Panc1 (cell line): Measurements from ENCODE around the gene HINT1. TPM values are rescaled to one million over a fixed set of nuclear protein-coding genes. Genes with fewer than 3 reads are reported as not detected.

Source experiments
- ATAC-seq: fragments of 200-7000 bp; cut with Tn5 transposase; 2 replicates; pipeline ENCODE4 v1.9.1; 2020; ENCODE audit warnings: mild to moderate bottlenecking, moderate library complexity
- BruUV-seq: library from RNA; stranded (reverse); fragments of 400-500 nt; replicated peaks from 2 replicates; lab custom pipeline; 2021; lab: Mats Ljungman, UMichigan
- CTCF ChIA-PET: fragments of 300-600 bp; sonication (Branson Sonifier 250); formaldehyde crosslinking; loops from one replicate; lab custom pipeline; 2022; ENCODE audit warnings: antibody characterized with exemption; lab: Charles Lee
- POLR2A ChIA-PET: fragments of 300-600 bp; sonication (Branson Sonifier 250); formaldehyde crosslinking; loops from one replicate; lab custom pipeline; 2022; ENCODE audit warnings: antibody characterized with exemption; lab: Charles Lee
- DNase-seq: peaks from one replicate; pipeline ENCODE4 v3.0.0-alpha.2; 2010; ENCODE audit warnings: low read depth, low spot score
- H3K27ac ChIP-seq: 2 replicates; pipeline ENCODE4 v1.5.1; 2011; ENCODE audit warnings: mild to moderate bottlenecking, low read length, inconsistent platforms
- H3K27me3 ChIP-seq: fragments of 200-500 bp; sonication (Bioruptor generic); 2 replicates; pipeline ENCODE4 v1.6.0; 2014; ENCODE audit warnings: low read length, inconsistent platforms; ENCODE audit not compliant: control insufficient read depth, insufficient read depth
- H3K36me3 ChIP-seq: fragments of 200-500 bp; sonication (Bioruptor generic); 2 replicates; pipeline ENCODE4 v1.5.1; 2014; ENCODE audit warnings: inconsistent platforms, mild to moderate bottlenecking, low read length, moderate library complexity; ENCODE audit not compliant: control insufficient read depth, insufficient read depth
- H3K4me1 ChIP-seq: 2 replicates; pipeline ENCODE4 v1.5.1; 2011; ENCODE audit warnings: inconsistent platforms, mild to moderate bottlenecking, low read length, moderate library complexity; ENCODE audit not compliant: control insufficient read depth, insufficient read depth
- H3K4me3 ChIP-seq, 2 experiments: 2 replicates each; pipeline ENCODE4 v1.5.1; 2011 to 2012; ENCODE audit warnings: low read depth in 2 of 2, low read length in 2 of 2, mild to moderate bottlenecking in 2 of 2, inconsistent platforms in 1 of 2, moderate library complexity in 1 of 2
- H3K9me3 ChIP-seq: fragments of 200-500 bp; sonication (Bioruptor generic); 2 replicates; pipeline ENCODE4 v1.5.1; 2014; ENCODE audit warnings: low read depth, mild to moderate bottlenecking, inconsistent platforms, low read length, moderate library complexity; ENCODE audit not compliant: control insufficient read depth, insufficient read depth
- CTCF ChIP-seq: fragments of 450-650 bp; IDR thresholded peaks from 2 replicates; pipeline ENCODE4 v1.5.1; 2017; ENCODE audit warnings: mild to moderate bottlenecking
- POLR2AphosphoS5 ChIP-seq: IDR thresholded peaks from 2 replicates; pipeline ENCODE4 v1.6.1; 2012; ENCODE audit warnings: mild to moderate bottlenecking, low read depth, low read length, moderate library complexity
- SIN3A ChIP-seq: IDR thresholded peaks from 2 replicates; pipeline ENCODE4 v1.6.1; 2012; ENCODE audit warnings: low read depth, mild to moderate bottlenecking, low read length, moderate library complexity, borderline replicate concordance; ENCODE audit not compliant: insufficient read depth
- in situ Hi-C: cut with HindIII; loops from 2 replicates; pipeline ENCODE4 v1.10.0; 2016; ENCODE audit warnings: low sequenced_read_pairs, low pct_unique_long_range_greater_than_20kb
- intact Hi-C: fragments of 100-400 bp; cut with micrococcal nuclease; formaldehyde crosslinking; loops from one replicate; pipeline ENCODE4 v1.10.0; 2022; ENCODE audit not compliant: unreplicated experiment
- total RNA-seq: library from RNA; stranded (reverse); gene quantifications from one replicate; pipeline ENCODE4 v1.2.1, GENCODE V29; 2021; ENCODE audit not compliant: unreplicated experiment

HINT1 gene
- total RNA-seq, 1 experiment from 2014 or later = 233 TPM

GRCh38 chr5:131110256-131110594, 54.8 kb downstream of the HINT1 start:
- no peaks in the 10 kb centered on the region for H3K36me3 ChIP-seq
- TF ChIP-seq POLR2AphosphoS5 (no peak), CTCF (peak; percentile 44; the same call in 1 of the 2 replicates)
- ATAC-seq (no peak), DNase-seq (no peak)
- H3K27ac ChIP-seq = no peak overlapping the region
- H3K4me3 ChIP-seq = no peak overlapping the region
- peaks cover 8% of the 10 kb centered on the region; the same call in 1 of the 2 replicates for H3K27me3 ChIP-seq
- POLR2A ChIA-PET = no interaction called here
- no peaks in the 10 kb centered on the region for H3K4me1 ChIP-seq
- CTCF ChIA-PET = no interaction called here
- intact Hi-C loops = loop anchor here (1.0 to 5.0 kb wide), 3 partner anchors 239 to 1208 kb away; partner anchors contain the start of gene CHSY3
- in situ Hi-C loops = no loop called here
- no TSS peak for BruUV-seq
- H3K9me3 ChIP-seq = no peaks in the 10 kb centered on the region

GRCh38 chr5:131109540-131110255, 55.4 kb downstream of the HINT1 start:
- DNase-seq = peak; percentile 17
- TF ChIP-seq SIN3A = no peak
- TF ChIP-seq CTCF = peak; percentile 75; the same call in 1 of the 2 replicates
- no peaks in the 10 kb centered on the region for H3K9me3 ChIP-seq
- no peak overlapping the region for H3K27ac ChIP-seq
- H3K4me3 ChIP-seq = no peak overlapping the region
- POLR2A ChIA-PET = no interaction called here
- CTCF ChIA-PET = no interaction called here
- peak; percentile 85 for ATAC-seq
- intact Hi-C loops = loop anchor here (1.0 to 10.0 kb wide), 5 partner anchors 238 to 1339 kb away; partner anchors contain the start of gene CHSY3
- BruUV-seq = no TSS peak
- H3K4me1 ChIP-seq = no peaks in the 10 kb centered on the region
- H3K27me3 ChIP-seq = peaks cover 9% of the 10 kb centered on the region; the same call in 1 of the 2 replicates
- H3K36me3 ChIP-seq = no peaks in the 10 kb centered on the region
- in situ Hi-C loops = no loop called here

Other genes with a start within 250 kb of the HINT1 start
- 12.1 TPM for gene LYRM7, start 5.7 kb upstream of the HINT1 start, total RNA-seq
- gene CDC42SE2, start 98.8 kb upstream of the HINT1 start, total RNA-seq = 46.1 TPM